ENCODE results near the gene FARS2.

The FARS2 gene

GRCh38 chr6:5248302-5249098 lies 12.8 kb upstream of the FARS2 start:
- in situ Hi-C loops (cut with HindIII; ENCODE audit: low sequenced_read_pairs) = no loop called here

DNA sequence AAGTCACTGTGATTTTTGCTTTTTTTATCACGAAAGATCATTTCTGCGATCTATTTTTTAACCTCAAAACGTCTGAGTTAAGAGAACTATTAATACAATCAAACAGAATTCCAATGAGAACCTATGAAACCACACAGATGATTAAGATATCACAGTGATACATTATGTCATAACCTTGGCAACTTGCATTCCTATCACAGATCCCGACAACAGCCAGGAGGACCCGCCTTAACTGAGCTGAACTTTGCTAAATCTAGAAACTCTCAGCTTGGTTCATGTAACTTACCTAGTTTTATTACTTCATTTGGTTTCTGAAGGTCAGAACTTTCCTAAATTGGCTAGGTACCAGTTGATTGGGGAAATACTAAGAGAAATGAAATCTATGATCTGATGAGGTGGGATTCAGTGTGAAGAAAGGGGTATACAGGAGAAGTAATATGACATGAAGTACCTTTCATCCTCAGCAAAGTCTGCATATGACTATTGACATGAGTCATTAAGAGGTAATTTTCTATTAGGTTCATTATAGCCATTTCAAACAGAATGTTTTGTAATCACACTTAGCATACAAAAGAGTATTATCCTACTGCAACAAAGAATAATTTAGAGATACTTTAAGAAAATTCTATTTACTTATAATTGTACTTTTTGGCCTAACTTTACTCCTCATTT lies 11.7 kb upstream of the FARS2 start:
- in situ Hi-C loops (cut with HindIII; ENCODE audit: low sequenced_read_pairs) = no loop called here

DNA sequence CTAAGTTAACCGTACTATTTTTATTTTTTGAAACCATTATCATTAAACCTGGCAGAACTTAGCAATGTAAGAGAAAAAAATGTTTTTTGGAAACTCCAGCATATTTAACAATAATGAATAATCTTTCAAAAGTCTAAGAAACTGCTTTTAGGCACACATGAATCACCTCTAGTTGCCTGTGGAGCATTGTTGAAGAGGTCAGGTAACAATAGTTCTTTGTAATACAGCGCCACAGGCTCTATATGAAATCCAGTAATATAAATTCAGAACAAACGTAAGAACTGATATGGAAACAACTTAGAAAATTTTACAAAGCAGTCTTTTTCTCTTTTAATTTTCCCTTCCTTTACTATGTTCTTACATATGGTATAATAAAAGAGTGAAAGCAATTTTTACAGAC lies 10.9 kb upstream of the FARS2 start:
- in situ Hi-C loops (cut with HindIII; ENCODE audit: low sequenced_read_pairs) = no loop called here

- in situ Hi-C loops (cut with HindIII; ENCODE audit: low sequenced_read_pairs) = no loop called here
Observed at GRCh38 chr6:5250911-5251310, 10.4 kb upstream of the FARS2 start.

- in situ Hi-C loops (cut with HindIII; ENCODE audit: low sequenced_read_pairs) = no loop called here
Observed at GRCh38 chr6:5256952-5257351, 4.4 kb upstream of the FARS2 start.

DNA sequence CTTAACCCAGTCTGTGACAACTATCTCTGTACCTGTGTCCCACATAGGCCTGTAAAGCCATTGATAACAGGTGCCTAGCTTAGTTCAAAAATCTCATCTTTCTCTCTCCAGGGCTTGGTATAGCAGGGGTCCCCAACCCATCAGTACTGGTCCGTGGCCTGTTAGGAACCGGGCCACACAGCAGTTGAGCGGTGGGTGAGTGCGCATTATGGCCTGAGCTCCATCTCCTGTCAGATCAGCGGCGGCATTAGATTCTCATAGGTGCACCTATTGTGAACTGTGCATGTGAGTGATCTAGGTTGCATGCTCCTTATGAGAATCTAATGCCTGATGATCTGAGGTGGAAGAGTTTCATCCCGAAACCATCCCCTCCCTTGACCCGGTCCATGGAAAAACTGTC lies 3.9 kb upstream of the FARS2 start:
- in situ Hi-C loops (cut with HindIII; ENCODE audit: low sequenced_read_pairs) = no loop called here

DNA sequence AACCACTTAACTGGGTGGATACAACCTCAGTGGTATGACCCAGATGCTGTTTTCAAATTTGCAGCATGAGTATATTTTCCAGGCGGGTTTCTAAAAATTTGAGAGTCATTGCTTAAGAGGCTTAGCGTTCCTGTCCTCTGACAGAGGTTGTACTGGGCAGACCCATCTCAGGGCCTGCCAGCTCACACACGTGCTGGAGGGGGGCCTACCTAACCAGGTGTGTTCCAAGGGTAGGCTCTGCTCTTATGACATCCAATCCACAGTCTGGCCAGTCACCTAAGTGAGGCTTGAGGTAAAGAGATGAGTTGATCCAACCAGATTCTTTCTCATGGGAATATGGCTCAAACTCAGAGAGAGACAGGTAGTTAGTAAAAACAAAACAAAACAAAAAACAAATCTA lies 1.9 kb upstream of the FARS2 start:
- in situ Hi-C loops (cut with HindIII; ENCODE audit: low sequenced_read_pairs) = no loop called here

- in situ Hi-C loops (cut with HindIII; ENCODE audit: low sequenced_read_pairs) = no loop called here
Observed at GRCh38 chr6:5260111-5260620, 1.1 kb upstream of the FARS2 start.

GRCh38 chr6:5261545-5262109 lies 314 bp downstream of the FARS2 start:
- in situ Hi-C loops (cut with HindIII; ENCODE audit: low sequenced_read_pairs) = no loop called here

GRCh38 chr6:5266423-5266822 lies 5.1 kb downstream of the FARS2 start:
- in situ Hi-C loops (cut with HindIII; ENCODE audit: low sequenced_read_pairs) = no loop called here

DNA sequence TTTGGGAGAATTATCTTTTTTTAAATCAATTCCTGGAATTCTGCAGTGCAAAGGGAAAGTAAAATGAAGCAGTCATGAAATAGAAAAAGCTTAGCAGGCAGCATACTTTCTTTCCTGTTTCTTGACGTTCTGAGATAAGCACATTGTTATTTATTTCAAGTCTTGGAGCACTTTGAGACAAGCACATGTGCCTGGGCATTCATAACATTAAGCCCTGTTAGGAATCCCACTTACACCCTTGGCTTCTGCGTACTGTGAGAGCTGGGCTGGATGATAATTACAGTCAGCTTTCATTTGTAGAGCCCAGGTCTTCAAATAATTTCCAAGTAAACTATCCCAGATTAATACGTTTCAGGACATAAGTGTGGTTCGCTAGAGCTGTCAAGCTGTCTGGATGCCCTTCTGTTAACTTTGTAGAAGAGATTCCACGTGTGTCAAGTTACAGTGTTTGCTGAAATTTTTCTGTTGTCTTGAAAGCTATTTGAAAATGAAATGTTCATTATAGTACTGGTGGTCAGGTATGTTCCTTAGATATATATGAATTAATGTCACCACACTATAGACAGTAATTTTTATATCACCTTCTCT lies 8.9 kb downstream of the FARS2 start:
- in situ Hi-C loops (cut with HindIII; ENCODE audit: low sequenced_read_pairs) = no loop called here

- in situ Hi-C loops (cut with HindIII; ENCODE audit: low sequenced_read_pairs) = no loop called here
Observed at GRCh38 chr6:5271926-5272325, 10.6 kb downstream of the FARS2 start.

DNA sequence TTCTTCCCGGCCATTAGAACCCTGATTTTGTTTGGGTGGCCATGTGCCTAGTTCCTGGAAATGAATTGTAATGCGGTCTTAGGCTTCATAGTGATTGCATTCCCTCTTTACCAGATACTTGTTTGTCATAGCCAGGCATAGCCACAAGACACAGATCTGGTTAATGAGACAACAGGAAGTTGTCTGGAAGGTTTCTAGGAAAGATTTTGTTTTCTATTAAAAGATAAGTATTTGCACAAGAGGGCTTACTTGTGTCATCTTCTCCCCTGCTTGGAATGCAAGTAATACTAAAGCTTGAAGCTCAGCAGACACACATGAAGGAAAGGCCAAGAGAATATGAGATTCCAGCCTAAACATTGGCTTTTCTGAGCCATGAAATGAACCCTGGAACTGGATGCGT lies 12.9 kb downstream of the FARS2 start:
- in situ Hi-C loops (cut with HindIII; ENCODE audit: low sequenced_read_pairs) = no loop called here

- in situ Hi-C loops (cut with HindIII; ENCODE audit: low sequenced_read_pairs) = no loop called here
Observed at GRCh38 chr6:5275497-5275896, 14.2 kb downstream of the FARS2 start.

GRCh38 chr6:5276581-5276980 lies 15.3 kb downstream of the FARS2 start:
- in situ Hi-C loops (cut with HindIII; ENCODE audit: low sequenced_read_pairs) = no loop called here

DNA sequence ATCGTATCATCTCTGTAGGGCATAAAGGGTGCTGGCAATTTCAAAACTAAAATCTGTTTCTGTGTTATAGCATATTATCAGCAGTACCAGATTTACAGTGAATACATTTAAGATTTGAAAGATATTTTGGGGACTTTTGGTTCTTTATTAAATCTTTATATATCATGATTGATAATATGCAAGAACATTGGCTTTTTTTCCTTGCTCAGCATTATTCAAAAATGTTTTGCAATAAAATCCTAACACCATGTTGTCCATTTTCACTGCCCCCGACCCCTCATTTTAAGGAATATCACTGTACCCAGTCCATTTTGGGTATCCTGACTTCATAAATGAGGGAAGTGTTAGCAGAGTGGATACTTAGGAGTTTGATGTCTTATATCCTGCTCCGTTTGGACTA lies 16.3 kb downstream of the FARS2 start:
- in situ Hi-C loops (cut with HindIII; ENCODE audit: low sequenced_read_pairs) = no loop called here

DNA sequence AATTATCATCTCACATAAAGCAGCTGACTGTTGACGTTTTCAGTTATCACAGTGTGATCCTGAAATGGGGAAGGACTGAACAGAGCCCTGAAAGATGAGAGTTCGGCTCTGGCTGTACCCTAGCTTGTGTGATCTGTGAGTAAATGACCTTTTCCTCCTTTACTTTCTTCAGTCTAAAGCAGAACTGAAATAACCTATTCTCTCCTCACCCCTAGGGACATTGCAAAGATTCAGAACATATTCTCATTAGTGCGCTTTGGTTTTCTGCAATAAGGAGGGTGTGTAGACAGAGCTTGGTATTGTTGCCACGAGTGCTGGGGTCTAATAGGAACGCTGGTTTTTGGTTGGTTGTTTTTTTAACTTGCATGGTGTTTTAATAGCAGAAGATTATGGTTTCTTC lies 16.7 kb downstream of the FARS2 start:
- in situ Hi-C loops (cut with HindIII; ENCODE audit: low sequenced_read_pairs) = no loop called here

- in situ Hi-C loops (cut with HindIII; ENCODE audit: low sequenced_read_pairs) = no loop called here
Observed at GRCh38 chr6:5278565-5279120, 17.3 kb downstream of the FARS2 start.

DNA sequence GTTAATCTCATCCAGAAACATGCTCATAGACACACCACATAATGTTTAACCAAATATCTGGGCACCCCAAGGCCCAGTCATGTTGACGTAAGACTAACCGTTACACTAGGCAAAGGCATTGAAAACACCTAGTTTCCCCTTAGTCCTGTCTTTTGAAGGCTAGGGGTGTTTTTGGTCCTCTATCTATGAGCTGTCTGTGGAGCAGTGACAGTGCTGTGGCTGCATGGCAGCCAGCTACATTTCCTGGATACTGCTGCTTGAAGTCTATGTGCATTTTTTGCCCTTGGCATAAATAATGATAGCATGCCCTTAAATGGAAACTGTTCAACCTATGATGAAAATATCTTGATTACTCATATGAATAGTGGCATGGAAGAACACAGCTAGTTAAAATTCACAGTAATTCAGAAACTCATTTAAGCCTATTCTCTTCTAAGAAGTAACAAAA lies 18.6 kb downstream of the FARS2 start:
- in situ Hi-C loops (cut with HindIII; ENCODE audit: low sequenced_read_pairs) = no loop called here

DNA sequence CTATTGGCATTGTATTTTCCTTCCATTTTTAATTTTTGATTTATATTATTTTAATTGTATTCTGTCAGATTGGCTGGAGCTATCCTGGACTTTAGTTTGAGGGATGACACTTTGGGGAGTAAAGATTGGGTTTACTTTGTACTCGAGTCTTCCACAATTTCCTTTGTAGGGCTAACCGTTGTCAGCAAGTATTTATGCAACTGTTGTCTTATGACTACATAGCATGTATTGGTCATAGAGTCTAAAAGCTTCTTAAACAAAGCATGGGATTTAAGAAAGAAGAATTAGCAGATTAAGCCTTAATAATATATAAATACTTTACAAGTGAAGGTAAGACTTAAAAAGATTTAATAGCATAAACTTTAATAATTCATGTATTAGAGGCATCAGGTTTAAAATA lies 19.6 kb downstream of the FARS2 start:
- in situ Hi-C loops (cut with HindIII; ENCODE audit: low sequenced_read_pairs) = no loop called here

- in situ Hi-C loops (cut with HindIII; ENCODE audit: low sequenced_read_pairs) = no loop called here
Observed at GRCh38 chr6:5282191-5282623, 20.9 kb downstream of the FARS2 start.
